Measurements from ENCODE around the gene GRN.
"Not testable (repeated sequence)": the region's sequence is repeated elsewhere in the genome, so short reads cannot be mapped to it uniquely, and the experiment has no call there.

GRN gene

DNA sequence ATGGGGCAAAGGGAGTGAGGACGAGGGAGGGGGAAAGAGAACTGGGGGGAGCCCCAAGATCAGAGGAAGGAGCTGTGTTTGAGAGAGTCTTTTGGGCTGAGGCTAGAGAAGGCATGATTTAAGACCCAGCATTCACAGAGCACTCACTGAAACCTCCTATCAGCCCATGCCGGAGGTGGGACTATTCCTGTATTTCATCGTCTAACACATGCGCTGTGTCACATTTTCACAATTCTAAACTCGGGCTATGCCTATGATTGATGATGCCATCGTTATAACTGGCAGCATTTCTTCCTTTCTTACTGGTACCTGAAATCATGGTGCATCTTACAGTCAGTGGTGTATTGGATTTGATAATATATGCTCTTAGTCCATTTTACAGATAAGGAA lies 15.0 kb downstream of the GRN start:
- no peak for DNase-seq (ENCODE audit: low read depth)
- TF ChIP-seq, protein P1, sequence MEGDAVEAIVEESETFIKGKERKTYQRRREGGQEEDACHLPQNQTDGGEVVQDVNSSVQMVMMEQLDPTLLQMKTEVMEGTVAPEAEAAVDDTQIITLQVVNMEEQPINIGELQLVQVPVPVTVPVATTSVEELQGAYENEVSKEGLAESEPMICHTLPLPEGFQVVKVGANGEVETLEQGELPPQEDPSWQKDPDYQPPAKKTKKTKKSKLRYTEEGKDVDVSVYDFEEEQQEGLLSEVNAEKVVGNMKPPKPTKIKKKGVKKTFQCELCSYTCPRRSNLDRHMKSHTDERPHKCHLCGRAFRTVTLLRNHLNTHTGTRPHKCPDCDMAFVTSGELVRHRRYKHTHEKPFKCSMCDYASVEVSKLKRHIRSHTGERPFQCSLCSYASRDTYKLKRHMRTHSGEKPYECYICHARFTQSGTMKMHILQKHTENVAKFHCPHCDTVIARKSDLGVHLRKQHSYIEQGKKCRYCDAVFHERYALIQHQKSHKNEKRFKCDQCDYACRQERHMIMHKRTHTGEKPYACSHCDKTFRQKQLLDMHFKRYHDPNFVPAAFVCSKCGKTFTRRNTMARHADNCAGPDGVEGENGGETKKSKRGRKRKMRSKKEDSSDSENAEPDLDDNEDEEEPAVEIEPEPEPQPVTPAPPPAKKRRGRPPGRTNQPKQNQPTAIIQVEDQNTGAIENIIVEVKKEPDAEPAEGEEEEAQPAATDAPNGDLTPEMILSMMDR (conservative IDR thresholded peaks at IDR 0.05; ENCODE audit: low read length): no peak
- H3K4me3 ChIP-seq (ENCODE audit: low read length): no peak overlapping the region

DNA sequence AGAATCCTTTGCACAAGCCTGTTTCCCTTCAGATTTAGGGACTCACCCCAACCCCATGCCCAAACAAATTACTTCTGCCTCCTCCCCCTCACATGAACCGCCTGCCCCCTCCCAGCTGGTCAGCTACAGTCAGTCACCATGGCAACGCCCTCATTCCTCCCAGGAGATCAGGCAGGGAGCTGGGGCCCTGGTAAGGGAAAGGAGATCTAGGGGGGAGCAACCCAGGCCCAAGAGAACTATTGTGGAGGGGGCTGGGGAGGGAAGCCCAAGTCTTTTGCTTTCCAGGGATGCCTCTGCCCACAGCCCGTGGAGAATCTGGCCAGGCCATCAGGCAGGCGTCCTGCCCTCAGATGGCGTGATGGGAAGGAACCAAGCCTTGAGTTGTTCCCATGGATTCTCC lies 15.7 kb downstream of the GRN start:
- DNase-seq (ENCODE audit: low read depth): peak; percentile 51
- TF ChIP-seq, protein P1 (conservative IDR thresholded peaks at IDR 0.05; ENCODE audit: low read length): no peak
- no peak overlapping the region for H3K4me3 ChIP-seq (ENCODE audit: low read length)

DNA sequence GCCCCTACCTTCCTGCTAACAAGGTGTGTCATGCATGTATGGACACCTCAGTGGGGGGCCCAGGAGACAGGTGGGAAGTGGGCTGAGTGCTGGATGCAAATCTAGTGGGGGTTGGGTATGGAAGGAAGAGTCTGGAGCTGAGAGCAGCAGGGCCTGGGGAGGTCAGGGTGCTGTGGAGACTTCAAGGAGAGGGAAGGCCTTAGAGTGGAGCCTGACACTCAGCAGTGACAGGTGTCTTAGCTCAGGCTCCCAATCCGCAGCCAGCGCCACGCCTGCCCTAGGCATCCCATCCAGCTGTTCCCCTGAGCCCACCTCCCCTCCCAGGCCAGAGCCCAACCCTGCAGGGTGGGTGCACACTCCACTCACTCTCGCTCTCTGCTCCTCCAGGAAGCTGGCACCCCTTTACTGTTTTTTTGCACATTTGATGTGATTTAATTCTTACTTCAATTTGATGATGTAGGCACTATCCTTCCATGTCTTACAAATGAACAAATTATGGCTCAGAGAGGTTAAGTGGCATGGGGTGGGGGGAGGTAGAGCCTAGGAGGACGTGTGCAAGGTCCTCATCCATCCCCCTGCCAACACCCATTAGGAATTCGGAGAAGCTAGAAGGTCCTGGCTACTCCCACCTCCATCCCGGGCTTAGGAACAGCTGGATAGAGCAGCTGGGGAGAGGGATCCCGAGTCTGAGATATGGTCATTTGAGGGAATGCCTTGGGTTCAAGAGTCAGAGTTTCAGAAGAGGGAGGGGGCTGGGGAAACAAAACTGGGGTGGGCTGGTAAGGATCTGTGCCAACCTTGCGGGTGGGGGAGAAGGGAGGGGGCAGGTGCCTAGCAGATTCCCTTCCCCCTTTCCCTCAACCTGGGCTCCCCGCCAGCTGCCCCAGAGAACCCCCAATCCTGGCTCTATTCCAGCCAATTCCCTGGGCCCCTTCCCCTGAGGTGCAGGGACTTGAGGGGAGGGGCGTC lies 16.5 kb downstream of the GRN start:
- no peak overlapping the region for H3K4me3 ChIP-seq (ENCODE audit: low read length)
- TF ChIP-seq, protein P1 (conservative IDR thresholded peaks at IDR 0.05; ENCODE audit: low read length): no peak
- DNase-seq (ENCODE audit: low read depth): no peak

DNA sequence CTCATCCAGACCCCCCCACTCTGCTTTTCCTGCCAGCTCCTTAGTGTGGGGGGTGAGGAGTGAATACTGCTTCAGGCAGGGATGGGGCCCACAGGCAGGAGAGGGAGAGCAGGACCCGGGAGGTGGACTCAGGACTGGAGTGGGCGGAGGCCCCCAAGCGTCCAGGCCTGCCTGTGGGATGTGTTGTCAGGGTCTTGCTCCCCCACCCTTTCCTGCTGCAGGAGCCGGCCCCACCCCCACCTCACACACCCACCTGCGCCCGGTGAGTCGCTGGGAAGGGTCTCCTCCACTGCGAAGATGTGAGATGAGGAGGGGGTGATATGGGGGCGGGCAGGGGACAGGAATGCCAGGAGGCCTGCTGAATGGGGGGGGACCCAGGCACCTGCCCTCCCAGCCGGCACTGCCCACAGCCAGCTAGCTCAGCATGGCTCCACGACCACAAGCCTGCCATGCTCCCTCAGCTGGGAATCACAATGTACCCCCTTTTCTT lies 17.4 kb downstream of the GRN start:
- no peak for DNase-seq (ENCODE audit: low read depth)
- TF ChIP-seq, protein P1 (conservative IDR thresholded peaks at IDR 0.05; ENCODE audit: low read length): no peak
- peak overlapping the region; percentile 66 for H3K4me3 ChIP-seq (ENCODE audit: low read length)

DNA sequence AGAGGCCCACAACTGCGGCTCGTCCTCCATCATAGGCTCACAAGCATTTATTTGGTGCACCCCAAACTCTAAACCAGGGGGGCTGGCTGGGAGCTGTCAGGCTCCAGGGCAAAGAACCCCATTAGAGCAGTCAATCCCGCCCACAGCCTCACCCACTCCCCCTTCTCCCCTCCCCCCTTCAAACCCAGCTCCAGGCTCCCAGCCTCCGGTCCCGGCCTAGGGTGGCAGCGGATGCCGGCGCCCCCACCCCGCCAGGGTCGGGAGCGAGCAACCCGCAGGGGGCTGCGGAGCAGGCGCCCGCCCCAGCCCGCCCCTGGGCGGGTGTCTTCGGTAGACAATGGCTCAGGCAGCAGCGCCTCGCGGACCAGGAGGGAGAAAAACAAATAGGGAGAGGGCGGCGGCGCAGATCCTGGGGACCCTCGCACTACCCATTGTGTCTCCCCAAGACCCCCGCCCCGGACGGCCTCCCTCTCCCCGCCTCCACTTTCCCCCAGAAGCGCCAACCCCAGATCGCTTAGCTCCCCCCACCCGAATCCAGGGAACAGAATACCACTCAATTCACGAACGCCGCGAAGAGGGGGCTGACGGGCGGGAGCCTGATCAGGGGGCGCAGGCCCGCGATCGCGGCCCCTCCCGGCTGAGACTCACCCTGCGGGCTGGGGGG lies 18.0 kb downstream of the GRN start:
- TF ChIP-seq, protein P1 (conservative IDR thresholded peaks at IDR 0.05; ENCODE audit: low read length): no peak
- DNase-seq (ENCODE audit: low read depth): no peak
- peak overlapping the region; percentile 66 for H3K4me3 ChIP-seq (ENCODE audit: low read length)

DNA sequence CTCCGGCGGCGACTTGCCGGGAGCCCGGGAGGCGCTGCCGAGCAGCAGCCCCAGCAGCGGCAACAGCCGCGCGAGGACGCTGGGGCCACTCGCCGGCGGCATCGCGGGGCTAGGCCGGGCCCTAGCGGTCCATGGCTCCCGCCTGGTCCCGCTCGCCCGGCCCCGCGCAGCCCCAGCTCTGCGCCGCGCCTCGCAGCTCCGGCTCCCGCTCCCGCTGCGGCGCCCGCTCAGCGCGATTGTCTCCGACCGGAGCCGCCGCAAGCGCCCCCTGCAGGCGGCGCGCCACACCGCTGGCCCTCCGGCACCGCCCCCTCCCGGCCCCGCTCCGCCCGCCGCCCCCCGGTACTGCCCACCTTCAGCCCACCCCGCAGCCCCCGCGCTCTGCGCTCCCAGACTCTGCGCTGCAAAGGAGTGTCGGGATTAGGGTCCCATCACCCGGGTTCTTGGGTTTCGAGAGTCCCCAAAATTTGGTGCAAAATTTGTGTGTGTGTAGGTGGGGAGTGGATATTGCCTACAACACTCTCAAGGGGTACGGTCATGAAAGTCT lies 18.6 kb downstream of the GRN start, which contains the start of gene FAM171A2:
Gene FAM171A2 (minus strand): TSS at position 241 of the 547 bp plus-strand sequence. CDS start 139 bp downstream, at position 102.
- TF ChIP-seq, protein P1 (conservative IDR thresholded peaks at IDR 0.05; ENCODE audit: low read length): peak; percentile 38
- H3K4me3 ChIP-seq (ENCODE audit: low read length): peak within 1 kb of the TSS; percentile 66
- DNase-seq (ENCODE audit: low read depth): peak; percentile 47

DNA sequence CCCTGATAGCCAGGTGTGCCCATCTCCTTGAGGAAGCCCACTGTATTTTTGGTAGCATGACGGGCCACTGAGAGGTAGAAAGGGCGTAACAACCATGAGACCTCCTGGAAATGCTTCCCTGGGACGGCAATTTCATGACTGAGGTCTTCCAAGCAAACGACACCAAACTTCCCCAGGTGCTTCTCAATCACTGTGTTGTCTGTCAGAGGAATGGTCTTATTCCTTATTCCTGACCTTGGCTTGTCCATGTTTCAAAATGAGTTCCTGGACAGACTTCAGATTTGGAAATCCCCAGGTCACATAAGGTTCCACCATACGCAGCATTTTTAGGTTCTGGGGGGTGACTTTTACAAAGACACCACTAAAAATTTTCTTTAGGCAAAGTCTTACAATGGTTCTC lies 19.9 kb downstream of the GRN start:
- not testable (repeated sequence) for H3K4me3 ChIP-seq (ENCODE audit: low read length); DNase-seq (ENCODE audit: low read depth)
